RKO (cell line): ENCODE data around the gene UTF1.

Experiments used
- DNase-seq: peaks from one replicate; pipeline ENCODE4 v3.0.0-alpha.2; 2016; ENCODE audit warnings: low spot score

Gene UTF1

DNA sequence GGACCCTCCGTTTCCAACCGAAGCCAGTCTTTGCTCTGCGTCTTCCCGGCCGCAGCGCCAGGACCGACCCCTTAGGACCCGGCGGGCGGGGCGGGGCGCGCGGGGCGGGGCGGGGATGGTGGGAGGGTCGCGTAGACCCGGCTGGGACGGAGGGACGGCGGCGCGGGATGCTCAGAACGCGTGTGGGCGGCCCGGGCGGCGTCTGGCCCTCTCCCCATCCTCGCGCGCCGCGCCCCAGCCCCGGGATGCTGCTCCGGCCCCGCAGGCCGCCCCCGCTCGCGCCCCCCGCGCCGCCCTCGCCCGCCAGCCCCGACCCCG is at the start of gene UTF1:
Gene UTF1 (plus strand): TSS at position 174 of the 318 bp plus-strand sequence. CDS start 72 bp downstream, at position 246.
- DNase-seq, result no peak

- DNase-seq, result no peak
Observed at GRCh38 chr10:133180965-133181639, 48.9 kb upstream of the UTF1 start.

DNA sequence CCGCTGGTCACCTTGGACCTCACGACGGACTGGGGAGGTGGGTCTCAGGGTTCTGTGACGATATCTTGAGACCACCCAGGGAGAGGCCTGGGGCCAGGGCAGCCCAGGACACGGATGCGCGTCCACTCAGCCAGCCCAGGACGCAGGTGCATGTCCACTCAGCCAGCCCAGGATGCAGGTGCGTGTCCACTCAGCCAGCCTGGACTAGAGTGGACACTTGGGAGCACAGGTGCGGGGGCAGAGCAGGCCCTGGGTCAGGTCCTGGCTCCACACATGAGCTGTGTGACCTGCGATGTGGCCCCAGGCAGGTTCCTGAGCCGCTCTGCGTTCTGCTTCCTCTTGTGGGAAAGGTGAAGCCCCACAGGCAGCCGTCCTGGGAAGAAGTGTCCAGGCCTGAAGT is 47.8 kb upstream of the UTF1 start:
- DNase-seq, result no peak

DNA sequence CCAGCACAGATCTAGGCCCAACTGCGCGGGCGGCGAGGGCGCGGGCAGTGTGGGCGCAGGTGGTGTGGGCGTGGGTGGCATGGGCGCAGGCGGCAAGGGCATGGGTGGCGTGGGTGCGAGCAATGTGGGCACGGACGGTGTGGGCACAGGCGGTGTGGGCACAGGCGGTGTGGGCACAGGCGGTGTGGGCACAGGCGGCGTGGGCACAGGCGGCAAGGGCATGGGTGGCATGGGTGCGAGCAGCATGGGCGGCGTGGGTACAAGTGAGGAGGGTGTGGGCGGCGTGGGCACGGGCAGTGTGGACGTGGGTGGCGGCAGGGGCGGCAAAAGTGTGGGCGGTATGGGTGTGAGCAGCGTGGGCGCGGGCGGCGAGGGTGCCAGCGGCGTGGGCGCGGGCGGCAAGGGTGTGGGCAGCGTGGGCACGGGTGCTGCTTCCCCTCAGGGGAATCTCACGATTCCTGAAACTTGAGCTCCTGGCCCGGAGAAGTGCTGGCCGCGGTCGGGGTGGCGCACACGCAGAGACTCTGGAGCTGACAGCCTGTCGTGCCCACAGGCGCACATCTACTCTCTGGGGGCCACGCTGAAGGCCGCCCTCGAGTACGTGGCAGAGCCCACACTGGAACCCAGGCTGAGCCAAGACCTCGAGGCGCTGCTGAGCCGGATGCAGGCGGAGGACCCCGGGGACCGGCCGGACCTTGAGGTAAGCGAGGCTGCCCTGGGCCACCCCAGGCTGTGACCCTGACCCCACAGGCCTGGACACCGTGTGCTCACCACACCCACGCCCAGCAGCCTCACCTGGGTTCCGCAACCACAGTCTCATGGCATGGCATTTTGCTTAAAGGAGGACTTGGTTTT is 47.0 kb upstream of the UTF1 start:
- no peak for DNase-seq

- no peak for DNase-seq
Observed at GRCh38 chr10:133183646-133184378, 46.2 kb upstream of the UTF1 start.

GRCh38 chr10:133184591-133185244 is 45.3 kb upstream of the UTF1 start:
- no peak for DNase-seq

- DNase-seq, result no peak
Observed at GRCh38 chr10:133185421-133185820, 44.6 kb upstream of the UTF1 start.

- no peak for DNase-seq
Observed at GRCh38 chr10:133185916-133186315, 44.1 kb upstream of the UTF1 start.

- DNase-seq, result no peak
Observed at GRCh38 chr10:133186416-133187090, 43.5 kb upstream of the UTF1 start.

DNA sequence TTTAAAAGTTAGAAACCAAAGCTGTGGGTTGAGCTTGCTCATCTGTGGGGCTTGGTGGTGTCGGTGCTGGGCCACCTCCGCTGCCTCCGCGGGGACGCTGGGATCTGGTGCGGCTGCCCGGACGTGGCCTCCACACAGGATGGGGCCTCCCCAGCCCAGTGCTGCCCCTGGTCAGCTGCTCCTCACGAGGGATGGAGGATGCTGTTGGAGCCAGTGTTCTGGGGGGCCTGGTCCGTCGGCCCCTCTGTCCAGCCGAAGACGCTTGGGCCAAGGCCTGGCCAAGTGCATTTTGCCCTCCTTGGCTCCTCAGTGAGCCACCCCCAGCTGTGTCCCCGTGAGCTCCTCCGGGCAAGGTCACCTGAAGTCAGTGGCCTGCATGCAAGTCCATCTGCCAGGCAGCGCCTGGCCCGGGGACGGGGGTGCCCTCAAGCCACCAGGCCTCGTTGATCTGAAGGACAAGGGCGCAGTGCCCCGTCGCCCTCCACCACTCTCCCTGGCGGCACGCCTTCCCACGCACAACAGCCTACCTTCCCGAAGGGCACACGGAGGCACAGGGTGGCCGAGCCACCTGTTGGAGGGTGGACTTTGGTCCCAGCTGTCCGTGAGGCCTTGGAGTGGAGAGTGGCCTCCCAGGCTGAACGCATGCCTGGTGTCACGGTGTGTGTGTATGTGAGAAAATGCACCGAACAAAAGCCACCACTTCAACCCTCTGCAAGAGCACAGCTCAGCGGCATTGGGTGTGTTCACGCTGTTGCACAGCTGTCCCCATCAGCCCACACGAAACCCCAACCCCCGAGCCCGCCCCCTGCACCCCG is 42.7 kb upstream of the UTF1 start:
- no peak for DNase-seq

- no peak for DNase-seq
Observed at GRCh38 chr10:133187906-133188681, 41.9 kb upstream of the UTF1 start.

DNA sequence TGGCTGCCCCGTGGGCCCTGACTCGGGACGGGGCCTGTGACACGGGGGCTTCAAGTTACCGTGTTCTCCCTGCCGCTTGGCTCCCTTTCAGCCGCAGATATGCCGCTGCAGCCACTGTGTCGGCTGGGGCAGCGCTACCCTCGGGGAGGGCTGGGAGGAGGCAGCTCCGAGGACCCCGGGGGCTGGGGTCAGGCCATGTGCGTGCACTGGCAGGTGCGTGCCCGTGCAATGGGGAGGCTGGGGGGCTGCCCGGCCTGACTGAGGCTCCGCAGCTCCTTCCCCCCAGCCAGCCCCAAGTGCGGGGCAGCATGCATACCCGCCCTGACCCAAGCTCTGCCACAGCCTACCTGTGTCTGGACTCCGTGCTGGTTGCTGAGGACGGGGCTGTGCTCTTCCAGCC is 40.8 kb upstream of the UTF1 start:
- DNase-seq, result no peak

GRCh38 chr10:133189726-133190125 is 40.3 kb upstream of the UTF1 start:
- DNase-seq, result no peak

DNA sequence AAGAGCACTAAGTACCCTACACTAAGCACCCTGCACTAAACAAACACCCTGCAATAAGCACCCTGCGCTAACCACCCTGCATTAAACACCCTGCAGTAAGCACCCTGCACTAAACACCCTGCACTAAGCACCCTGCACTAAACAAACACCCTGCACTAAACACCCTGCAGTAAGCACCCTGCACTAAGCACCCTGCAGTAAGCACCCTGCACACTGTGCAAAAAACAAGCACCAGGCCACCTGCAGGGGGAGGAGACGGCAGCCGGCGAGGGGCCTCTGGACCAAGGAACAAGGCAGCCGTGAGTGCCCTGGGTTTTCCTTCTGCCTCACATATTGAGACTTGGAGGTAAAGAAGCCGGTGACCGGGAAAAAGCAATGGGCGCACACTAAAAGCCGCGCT is 39.8 kb upstream of the UTF1 start:
- DNase-seq, result no peak

DNA sequence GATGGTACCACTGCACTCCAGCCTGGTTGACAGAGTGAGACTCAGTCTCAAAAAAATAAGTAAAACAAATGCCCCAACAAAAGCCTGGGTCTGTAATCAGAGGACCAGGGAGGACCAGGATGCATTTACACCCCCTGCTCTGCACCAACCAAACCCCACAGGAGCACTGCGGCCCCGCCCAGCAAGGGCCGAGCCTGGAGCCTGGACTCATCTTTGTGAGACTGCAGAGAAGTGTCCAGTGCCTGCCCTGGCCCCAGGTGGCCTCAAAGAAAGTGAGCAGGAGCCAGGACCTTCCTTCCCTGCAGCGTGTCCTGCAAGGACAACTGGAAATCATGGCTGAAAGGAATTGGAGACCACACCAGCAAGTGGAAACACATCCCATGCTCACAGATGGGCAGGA is 38.4 kb upstream of the UTF1 start:
- no peak for DNase-seq

DNA sequence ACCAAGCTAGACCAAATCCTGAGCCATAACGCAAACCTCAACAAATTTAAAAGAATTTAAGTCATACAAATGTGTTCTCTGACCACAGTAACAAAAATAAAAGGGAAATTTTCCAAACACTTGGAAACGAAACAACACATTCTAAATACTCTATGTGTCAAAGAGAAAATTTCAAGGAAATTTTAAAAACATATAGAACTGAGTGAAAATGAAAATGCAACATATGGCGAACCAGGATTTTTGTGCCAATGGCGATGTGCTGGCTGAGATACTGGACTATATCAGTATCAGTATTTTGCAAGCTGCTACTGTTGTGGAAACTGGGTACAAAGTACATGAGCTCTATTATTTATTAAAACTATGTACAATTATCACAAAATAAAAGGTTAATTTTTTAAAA is 35.9 kb upstream of the UTF1 start:
- DNase-seq, result no peak

- no peak for DNase-seq
Observed at GRCh38 chr10:133195096-133195495, 34.9 kb upstream of the UTF1 start.

GRCh38 chr10:133195611-133196010 is 34.4 kb upstream of the UTF1 start:
- DNase-seq, result no peak

DNA sequence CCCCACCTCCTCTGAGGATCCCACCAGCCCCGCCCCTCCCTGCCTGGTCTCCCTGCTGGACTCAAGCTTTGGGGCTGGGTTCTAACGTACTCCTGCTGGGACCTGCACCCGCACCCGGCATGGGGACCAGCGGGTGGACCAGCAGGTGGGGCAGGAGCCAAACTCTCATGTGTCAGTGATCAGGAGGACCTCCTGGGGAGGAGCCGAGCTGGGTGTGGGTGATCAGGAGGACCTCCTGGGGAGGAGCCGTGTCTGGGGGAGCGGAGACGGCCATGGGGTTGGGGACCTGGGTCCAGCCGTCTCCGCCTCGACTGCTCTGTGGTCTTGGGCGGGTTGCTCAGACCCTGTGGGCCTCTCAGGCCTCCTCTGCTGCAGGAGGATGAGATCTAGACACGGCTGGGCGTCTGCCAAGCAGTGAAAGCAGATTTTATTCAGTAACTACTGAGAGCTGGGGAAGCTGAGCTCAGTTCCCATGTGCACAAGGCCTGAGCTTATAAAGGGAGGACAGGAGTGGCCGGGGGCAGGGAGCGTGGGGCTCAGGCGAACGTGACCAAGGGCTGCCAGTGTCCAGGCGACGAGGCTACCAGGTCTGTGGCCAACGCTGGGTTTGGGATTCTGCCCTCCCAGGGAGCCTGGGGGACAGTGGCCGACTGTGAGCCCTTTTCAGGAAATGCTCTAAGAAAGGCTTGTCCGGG is 33.6 kb upstream of the UTF1 start:
- DNase-seq, result no peak
